ENCODE data around the gene MLF2.

The MLF2 gene

DNA sequence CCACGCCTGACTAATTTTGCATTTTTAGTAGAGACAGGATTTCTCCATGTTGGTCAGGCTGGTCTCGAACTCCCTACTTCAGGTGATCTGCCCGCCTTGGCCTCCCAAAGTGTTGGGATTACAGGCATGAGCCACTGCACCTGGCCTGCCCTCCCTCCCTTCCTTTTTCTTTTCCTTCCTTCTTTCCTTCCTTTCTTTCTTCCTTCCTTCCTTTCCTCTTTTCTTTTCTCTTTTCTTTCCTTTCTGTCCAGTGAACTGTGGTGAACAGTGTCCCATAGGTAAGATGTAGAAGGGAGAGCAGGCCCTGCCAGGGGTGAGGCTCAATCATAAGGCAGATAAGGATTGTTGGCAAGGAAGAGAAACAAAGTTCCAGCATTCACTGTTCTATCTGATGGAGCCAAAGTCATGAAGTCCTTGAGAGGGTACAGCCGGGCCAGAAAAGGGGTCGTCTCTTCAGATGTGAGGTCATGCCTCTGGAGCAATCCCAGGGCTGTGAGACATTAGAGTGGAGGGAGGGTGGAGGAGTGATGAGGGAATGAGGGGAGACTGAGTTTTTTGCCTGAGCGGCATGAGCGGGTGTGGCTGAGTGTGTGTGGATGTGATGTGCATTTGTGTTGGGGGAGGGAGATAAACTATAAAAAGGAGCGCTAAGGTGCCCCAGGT lies 4.2 kb upstream of the MLF2 start:
- in situ Hi-C loops (cut with HindIII; ENCODE audit: low sequenced_read_pairs) = no loop called here
- no peak for DNase-seq (ENCODE audit: low read depth, low spot score)
- no peak overlapping the region for H3K4me3 ChIP-seq (ENCODE audit: low read depth, low read length)
- TF ChIP-seq, protein P1, sequence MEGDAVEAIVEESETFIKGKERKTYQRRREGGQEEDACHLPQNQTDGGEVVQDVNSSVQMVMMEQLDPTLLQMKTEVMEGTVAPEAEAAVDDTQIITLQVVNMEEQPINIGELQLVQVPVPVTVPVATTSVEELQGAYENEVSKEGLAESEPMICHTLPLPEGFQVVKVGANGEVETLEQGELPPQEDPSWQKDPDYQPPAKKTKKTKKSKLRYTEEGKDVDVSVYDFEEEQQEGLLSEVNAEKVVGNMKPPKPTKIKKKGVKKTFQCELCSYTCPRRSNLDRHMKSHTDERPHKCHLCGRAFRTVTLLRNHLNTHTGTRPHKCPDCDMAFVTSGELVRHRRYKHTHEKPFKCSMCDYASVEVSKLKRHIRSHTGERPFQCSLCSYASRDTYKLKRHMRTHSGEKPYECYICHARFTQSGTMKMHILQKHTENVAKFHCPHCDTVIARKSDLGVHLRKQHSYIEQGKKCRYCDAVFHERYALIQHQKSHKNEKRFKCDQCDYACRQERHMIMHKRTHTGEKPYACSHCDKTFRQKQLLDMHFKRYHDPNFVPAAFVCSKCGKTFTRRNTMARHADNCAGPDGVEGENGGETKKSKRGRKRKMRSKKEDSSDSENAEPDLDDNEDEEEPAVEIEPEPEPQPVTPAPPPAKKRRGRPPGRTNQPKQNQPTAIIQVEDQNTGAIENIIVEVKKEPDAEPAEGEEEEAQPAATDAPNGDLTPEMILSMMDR (IDR thresholded peaks at IDR 0.05; ENCODE audit: low read depth, low read length) = no peak

DNA sequence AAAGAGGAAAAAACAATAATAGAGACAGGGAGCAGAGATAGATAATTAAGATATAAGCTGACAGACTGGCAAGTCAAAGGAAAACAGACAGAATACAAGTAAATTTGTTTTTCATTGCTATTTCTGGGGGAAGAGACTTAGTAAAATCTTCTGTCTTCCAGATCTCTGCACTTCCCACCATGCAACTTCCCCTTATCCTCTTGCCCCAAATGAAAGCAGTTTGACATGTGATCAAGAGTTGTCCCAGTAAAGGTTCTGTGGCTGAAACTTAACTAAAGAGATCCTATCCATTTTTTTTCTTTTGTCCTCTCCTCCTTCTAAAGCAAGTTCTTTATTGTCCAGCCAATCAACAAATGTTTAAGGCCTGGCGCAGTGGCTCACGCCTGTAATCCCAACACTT lies 1.5 kb upstream of the MLF2 start:
- TF ChIP-seq, protein P1 (IDR thresholded peaks at IDR 0.05; ENCODE audit: low read depth, low read length) = no peak
- no peak for DNase-seq (ENCODE audit: low read depth, low spot score)
- in situ Hi-C loops (cut with HindIII; ENCODE audit: low sequenced_read_pairs) = no loop called here
- no peak overlapping the region for H3K4me3 ChIP-seq (ENCODE audit: low read depth, low read length)

- H3K4me3 ChIP-seq (ENCODE audit: low read depth, low read length) = no peak overlapping the region
- in situ Hi-C loops (cut with HindIII; ENCODE audit: low sequenced_read_pairs) = no loop called here
- TF ChIP-seq, protein P1 (IDR thresholded peaks at IDR 0.05; ENCODE audit: low read depth, low read length) = no peak
- DNase-seq (ENCODE audit: low read depth, low spot score) = no peak
These were observed 923 bp upstream of the MLF2 start for GRCh38 chr12:6753772-6754356.

DNA sequence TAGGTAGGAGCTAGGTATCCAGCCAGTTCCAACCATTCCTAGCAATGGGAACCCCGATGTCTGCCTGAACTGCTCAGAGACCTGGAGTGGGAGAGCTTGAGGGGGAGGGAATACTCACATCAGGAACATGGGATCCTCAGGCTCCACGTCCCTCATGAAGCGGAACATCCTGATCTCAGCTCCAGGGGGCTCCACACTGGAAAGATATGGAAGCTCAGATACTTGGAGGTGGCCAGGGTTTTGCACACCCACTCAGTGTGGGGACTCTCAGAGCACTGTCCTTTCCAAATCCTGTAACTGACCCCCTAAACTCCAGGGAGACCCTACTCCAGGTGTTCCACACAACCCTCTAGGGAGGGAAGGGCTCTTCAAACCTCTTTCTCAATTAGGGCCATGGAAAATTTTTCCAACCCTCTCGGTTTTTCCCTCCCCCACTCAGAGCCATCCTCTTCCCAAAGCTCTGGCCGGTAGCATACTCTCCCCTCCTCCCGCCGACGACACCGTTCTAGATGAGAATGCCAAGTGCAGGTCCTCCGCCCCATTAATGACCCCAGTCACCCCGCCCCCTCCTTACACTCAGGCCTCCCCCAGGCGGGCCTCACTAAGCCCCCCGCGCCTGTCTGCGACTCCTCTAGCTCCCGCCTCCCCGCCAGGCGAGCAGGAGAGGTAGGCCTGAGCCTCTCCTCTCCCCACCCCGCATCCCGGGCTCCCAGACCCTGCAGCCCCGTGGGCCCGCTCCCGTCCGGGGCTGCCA lies 597 bp downstream of the MLF2 start:
- H3K4me3 ChIP-seq (ENCODE audit: low read depth, low read length) = peak overlapping the region; percentile 88
- TF ChIP-seq, protein P1 (IDR thresholded peaks at IDR 0.05; ENCODE audit: low read depth, low read length) = peak; percentile 61
- in situ Hi-C loops (cut with HindIII; ENCODE audit: low sequenced_read_pairs) = no loop called here
- peak; percentile 52 for DNase-seq (ENCODE audit: low read depth, low spot score)

- in situ Hi-C loops (cut with HindIII; ENCODE audit: low sequenced_read_pairs) = no loop called here
- H3K4me3 ChIP-seq (ENCODE audit: low read depth, low read length) = peak overlapping the region; percentile 88
- no peak for DNase-seq (ENCODE audit: low read depth, low spot score)
- TF ChIP-seq, protein P1 (IDR thresholded peaks at IDR 0.05; ENCODE audit: low read depth, low read length) = no peak
These were observed 1.2 kb downstream of the MLF2 start for GRCh38 chr12:6751767-6752166.

DNA sequence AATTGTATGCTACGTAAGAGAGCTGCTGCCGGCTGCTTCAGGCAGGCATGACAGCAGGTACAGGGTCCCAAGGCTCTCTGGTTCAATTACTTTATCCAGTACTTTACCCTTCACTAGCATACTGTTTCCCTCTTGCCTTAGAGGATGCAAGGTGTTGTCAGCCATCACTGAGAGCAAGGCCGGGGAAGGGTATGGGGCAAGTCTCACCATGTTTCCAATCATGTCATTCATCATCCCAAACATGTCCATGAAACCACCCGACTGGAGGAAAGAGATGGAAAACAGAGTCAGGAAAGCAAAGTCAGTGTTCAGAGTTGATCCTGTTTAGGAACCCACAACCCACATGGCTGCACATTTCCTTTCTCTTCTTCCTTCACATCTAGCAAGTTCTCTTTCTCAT lies 2.4 kb downstream of the MLF2 start:
- in situ Hi-C loops (cut with HindIII; ENCODE audit: low sequenced_read_pairs) = no loop called here
- H3K4me3 ChIP-seq (ENCODE audit: low read depth, low read length) = no peak overlapping the region
- TF ChIP-seq, protein P1 (IDR thresholded peaks at IDR 0.05; ENCODE audit: low read depth, low read length) = no peak
- DNase-seq (ENCODE audit: low read depth, low spot score) = no peak

All from astrocyte of the spinal cord (primary cell).